H1 (cell line): ENCODE data around the gene CELF2. TPM values are rescaled to one million over a fixed set of nuclear protein-coding genes. Genes with fewer than 3 reads are reported as not detected.

ENCODE experiments used
- CTCF ChIA-PET: fragments of 300-600 bp; sonication (Branson Sonifier 250); formaldehyde crosslinking; loops from one replicate; lab custom pipeline; 2021; ENCODE audit not compliant: partially characterized antibody; lab: Charles Lee
- POLR2A ChIA-PET: fragments of 300-600 bp; sonication (Branson Sonifier 250); formaldehyde crosslinking; loops from one replicate; lab custom pipeline; 2021; ENCODE audit warnings: inconsistent platforms; ENCODE audit not compliant: partially characterized antibody; lab: Charles Lee
- DNase-seq, 2 experiments: peaks; one replicate each; pipeline versions ENCODE4 v3.0.0 to v3.0.0-alpha.2; 2010 to 2022; ENCODE audit warnings: low spot score in 2 of 2, low read depth in 1 of 2, mixed read lengths in 1 of 2
- FAIRE-seq: peaks from 2 replicates; lab custom pipeline; 2011; peaks lifted over from hg19 to GRCh38; lab: Jason Lieb, UNC
- H2AFZ ChIP-seq: 2 replicates; pipeline ENCODE4 v1.8.1; 2012; ENCODE audit warnings: low read length, inconsistent platforms
- H2AK5ac ChIP-seq: 2 replicates; pipeline ENCODE4 v1.6.1; 2013; ENCODE audit warnings: low read depth, low read length
- H2BK120ac ChIP-seq: replicated peaks from 2 replicates; pipeline ENCODE3; 2013; ENCODE audit warnings: low read depth, low read length, inconsistent platforms
- H2BK12ac ChIP-seq: 2 replicates; pipeline ENCODE4 v1.6.1; 2013; ENCODE audit warnings: low read depth, low read length
- H2BK15ac ChIP-seq: 2 replicates; pipeline ENCODE4 v1.6.1; 2013; ENCODE audit warnings: low read length
- H2BK20ac ChIP-seq: 2 replicates; pipeline ENCODE4 v1.6.1; 2013; ENCODE audit warnings: low read length
- H2BK5ac ChIP-seq: 2 replicates; pipeline ENCODE4 v1.6.1; 2013; ENCODE audit warnings: low read depth, low read length
- H3K14ac ChIP-seq: 2 replicates; pipeline ENCODE4 v1.6.1; 2013; ENCODE audit warnings: inconsistent platforms; ENCODE audit not compliant: insufficient read length
- H3K18ac ChIP-seq: 2 replicates; pipeline ENCODE4 v1.6.1; 2013; ENCODE audit warnings: low read length; ENCODE audit errors: extremely low read depth
- H3K23ac ChIP-seq: 2 replicates; pipeline ENCODE4 v1.6.1; 2013; ENCODE audit warnings: inconsistent platforms; ENCODE audit not compliant: insufficient read length
- H3K23me2 ChIP-seq: 2 replicates; pipeline ENCODE4 v1.6.1; 2013; ENCODE audit warnings: low read depth, low read length
- H3K27ac ChIP-seq: 2 replicates; pipeline ENCODE4 v1.6.1; 2011; ENCODE audit warnings: low read depth, low read length, inconsistent platforms
- H3K27me3 ChIP-seq, 4 experiments: replicated peaks in 1 of 4; 1 replicate in 1 of 4; 2 replicates in 3 of 4; pipeline versions ENCODE4 v1.6.1 to v1.8.1; 2011 to 2013; ENCODE audit warnings: low read length in 3 of 4, mild to moderate bottlenecking in 3 of 4, inconsistent platforms in 2 of 4, mixed read lengths in 2 of 4, moderate library complexity in 1 of 4; ENCODE audit not compliant: control insufficient read depth in 3 of 4, insufficient read depth in 3 of 4; ENCODE audit errors: extremely low read depth in 1 of 4
- H3K36me3 ChIP-seq, 4 experiments: 2 replicates each; pipeline versions ENCODE4 v1.6.1 to v1.8.1; 2011 to 2013; ENCODE audit warnings: mild to moderate bottlenecking in 4 of 4, low read length in 3 of 4, moderate library complexity in 2 of 4, control low read depth in 1 of 4, inconsistent platforms in 1 of 4; ENCODE audit not compliant: insufficient read depth in 4 of 4, control insufficient read depth in 2 of 4
- H3K4ac ChIP-seq: replicated peaks from 2 replicates; pipeline ENCODE3; 2013; ENCODE audit warnings: low read length, low read depth, mixed read lengths, inconsistent platforms; ENCODE audit not compliant: insufficient read length
- H3K4me1 ChIP-seq, 4 experiments: replicated peaks in 1 of 4; 1 replicate in 1 of 4; 2 replicates in 3 of 4; pipeline versions ENCODE4 v1.6.1 to v1.8.1; 2011 to 2013; ENCODE audit warnings: low read length in 3 of 4, inconsistent platforms in 2 of 4, mixed read lengths in 1 of 4; ENCODE audit not compliant: insufficient read depth in 4 of 4, control insufficient read depth in 3 of 4
- H3K4me2 ChIP-seq, 2 experiments: 2 replicates each; pipeline versions ENCODE4 v1.6.1 to v1.8.1; 2011 to 2013; ENCODE audit warnings: low read depth in 2 of 2, low read length in 2 of 2, control low read depth in 1 of 2, inconsistent platforms in 1 of 2, mild to moderate bottlenecking in 1 of 2; ENCODE audit not compliant: insufficient read depth in 1 of 2
- H3K4me3 ChIP-seq, 4 experiments: fragments of 200-600, 300-600 bp in 1 of 4; sonication (generic), shearing (Covaris generic), sonication (Bioruptor Twin) in 1 of 4; 2 replicates each; pipeline versions ENCODE4 v1.5.1 to v1.8.1; 2011 to 2016; ENCODE audit warnings: low read length in 4 of 4, low read depth in 3 of 4, control low read depth in 2 of 4, inconsistent platforms in 2 of 4, mild to moderate bottlenecking in 2 of 4, mixed read lengths in 1 of 4, moderate library complexity in 1 of 4; ENCODE audit not compliant: insufficient read depth in 2 of 4; ENCODE audit errors: extremely low read depth in 1 of 4
- H3K56ac ChIP-seq: replicated peaks from 2 replicates; pipeline ENCODE3; 2013; ENCODE audit warnings: low read depth, mild to moderate bottlenecking, mixed read lengths, low read length, inconsistent platforms; ENCODE audit not compliant: insufficient read length
- H3K79me1 ChIP-seq: 2 replicates; pipeline ENCODE4 v1.6.1; 2013; ENCODE audit warnings: low read depth, low read length, control low read depth
- H3K79me2 ChIP-seq, 2 experiments: 2 replicates each; pipeline versions ENCODE4 v1.6.1 to v1.8.1; 2012 to 2013; ENCODE audit warnings: low read length in 2 of 2, mild to moderate bottlenecking in 2 of 2, inconsistent platforms in 1 of 2; ENCODE audit not compliant: insufficient read depth in 2 of 2, control insufficient read depth in 1 of 2
- H3K9ac ChIP-seq, 4 experiments: replicated peaks in 1 of 4; 1 replicate in 1 of 4; 2 replicates in 3 of 4; pipeline versions ENCODE4 v1.6.1 to v1.8.1; 2011 to 2013; ENCODE audit warnings: low read depth in 3 of 4, low read length in 3 of 4, control low read depth in 2 of 4, mild to moderate bottlenecking in 2 of 4, moderate library complexity in 2 of 4, inconsistent platforms in 1 of 4; ENCODE audit errors: extremely low read depth in 1 of 4
- H3K9me3 ChIP-seq, 2 experiments: 2 replicates each; pipeline versions ENCODE4 v1.6.1 to v1.8.1; 2012 to 2013; ENCODE audit warnings: mild to moderate bottlenecking in 2 of 2, moderate library complexity in 2 of 2, control low read depth in 1 of 2, inconsistent platforms in 1 of 2, low read depth in 1 of 2, low read length in 1 of 2, mixed read lengths in 1 of 2; ENCODE audit not compliant: insufficient read depth in 2 of 2
- H4K20me1 ChIP-seq, 2 experiments: replicated peaks in 1 of 2; 2 replicates each; pipeline versions ENCODE3 to v1.8.1; 2011 to 2013; ENCODE audit warnings: inconsistent platforms in 2 of 2, low read length in 2 of 2, mild to moderate bottlenecking in 1 of 2; ENCODE audit not compliant: insufficient read depth in 2 of 2, control insufficient read depth in 1 of 2
- H4K5ac ChIP-seq: 2 replicates; pipeline ENCODE4 v1.6.1; 2013; ENCODE audit warnings: low read length, low read depth, mixed read lengths, inconsistent platforms; ENCODE audit not compliant: insufficient read length
- H4K8ac ChIP-seq: 2 replicates; pipeline ENCODE4 v1.8.0; 2013; ENCODE audit warnings: mild to moderate bottlenecking, moderate library complexity, low read length, inconsistent platforms; ENCODE audit not compliant: insufficient read depth; ENCODE audit errors: extremely low read depth
- H4K91ac ChIP-seq: replicated peaks from 2 replicates; pipeline ENCODE3; 2013; ENCODE audit warnings: low read length, mixed read lengths, inconsistent platforms; ENCODE audit not compliant: insufficient read length
- BCL11A ChIP-seq, 2 experiments: IDR thresholded peaks; one replicate each; pipeline ENCODE4 v1.6.1; 2011; ENCODE audit warnings: low read depth in 2 of 2, low read length in 2 of 2, mild to moderate bottlenecking in 2 of 2
- CHD2 ChIP-seq: IDR thresholded peaks from 2 replicates; pipeline ENCODE4 v1.6.1; 2012; ENCODE audit warnings: low read length, improper control_type of control experiment
- CREB1 ChIP-seq: IDR thresholded peaks from 2 replicates; pipeline ENCODE4 v1.6.1; 2012; ENCODE audit warnings: inconsistent platforms
- EGR1 ChIP-seq: IDR thresholded peaks from 2 replicates; pipeline ENCODE4 v1.6.1; 2011; ENCODE audit warnings: low read depth, low read length, borderline replicate concordance
- HDAC6 ChIP-seq: IDR thresholded peaks from one replicate; pipeline ENCODE4 v1.7.1; 2012; ENCODE audit warnings: low read depth, mild to moderate bottlenecking, inconsistent platforms, low read length, moderate library complexity
- KDM1A ChIP-seq: fragments of 200-600, 300-600 bp; sonication (generic); IDR thresholded peaks from 2 replicates; pipeline ENCODE4 v1.7.1; 2016; ENCODE audit warnings: mild to moderate bottlenecking, low read length, borderline replicate concordance
- RNF2 ChIP-seq: fragments of 200-900, 300-1000 bp; sonication (generic); IDR thresholded peaks from 2 replicates; pipeline ENCODE4 v1.7.1; 2016; ENCODE audit warnings: borderline replicate concordance, low read depth, mild to moderate bottlenecking, antibody characterized with exemption, low read length; ENCODE audit not compliant: poor library complexity, severe bottlenecking; ENCODE audit errors: missing control alignments
- SIRT6 ChIP-seq: IDR thresholded peaks from one replicate; pipeline ENCODE4 v1.7.1; 2012; ENCODE audit warnings: low read length, inconsistent platforms
- SUZ12 ChIP-seq: fragments of 200-600 bp; sonication (generic); IDR thresholded peaks from 2 replicates; pipeline ENCODE4 v1.6.1; 2012; ENCODE audit warnings: mild to moderate bottlenecking, inconsistent platforms, low read length, moderate library complexity, mixed read lengths
- TAF7 ChIP-seq: optimal IDR thresholded peaks from 2 replicates; pipeline ENCODE3; 2011; ENCODE audit warnings: low read depth, mild to moderate bottlenecking, inconsistent platforms, low read length, moderate library complexity, borderline replicate concordance
- TCF12 ChIP-seq: IDR thresholded peaks from 2 replicates; pipeline ENCODE4 v1.6.1; 2011; ENCODE audit warnings: low read depth, mild to moderate bottlenecking, low read length
- WGBS, 2 experiments: shearing (Covaris generic) in 1 of 2; methylation state at CpG; one replicate each; pipeline versions ENCODE4 v1.1.6 to v1.1.7; 2013 to 2015; ENCODE audit warnings: low lambda C conversion rate in 2 of 2, mixed read lengths in 2 of 2, inconsistent platforms in 1 of 2, low coverage in 1 of 2, missing lambda C conversion rate in 1 of 2; ENCODE audit not compliant: insufficient replicate concordance in 2 of 2, insufficient coverage in 1 of 2, insufficient read length in 1 of 2; ENCODE audit errors: extremely low coverage in 1 of 2, missing lambda C conversion rate in 1 of 2; 5-methylcytosine and 5-hydroxymethylcytosine counted together
- polyA plus RNA-seq, 7 experiments: library from polyadenylated mRNA; depleted of rRNA in 3 of 7; stranded (reverse) in 5 of 7; unstranded in 2 of 7; fragments of >200 nt in 5 of 7; fragments of 200-250 nt in 2 of 7; gene quantifications; 1 replicate in 5 of 7; 2 replicates in 1 of 7; 4 replicates in 1 of 7; pipeline versions ENCODE4 v1.2.1 to v1.2.3, GENCODE V29; 2011 to 2013; ENCODE audit warnings: missing spikeins in 2 of 7, mixed read lengths in 2 of 7
- total RNA-seq: library from RNA; stranded (reverse); fragmentation: NEBNext Ultra II Directional; extraction: Animal tissue kit (Norgen Biotek cat#: 25700); gene quantifications from 2 replicates; pipeline ENCODE4 v1.2.1, GENCODE V29; 2021
- TF ChIP-seq, protein P1 (sequence below): IDR thresholded peaks from 2 replicates; pipeline ENCODE4 v1.6.1; 2011; ENCODE audit warnings: low read depth, mild to moderate bottlenecking, low read length; ENCODE audit not compliant: insufficient read depth

The CELF2 gene
- total and polyA plus RNA-seq, 2 of the 8 experiments (the other 6 are each of a cell fraction or from before 2014, with no cell fraction given) = 18.3 to 22.7 TPM

DNA sequence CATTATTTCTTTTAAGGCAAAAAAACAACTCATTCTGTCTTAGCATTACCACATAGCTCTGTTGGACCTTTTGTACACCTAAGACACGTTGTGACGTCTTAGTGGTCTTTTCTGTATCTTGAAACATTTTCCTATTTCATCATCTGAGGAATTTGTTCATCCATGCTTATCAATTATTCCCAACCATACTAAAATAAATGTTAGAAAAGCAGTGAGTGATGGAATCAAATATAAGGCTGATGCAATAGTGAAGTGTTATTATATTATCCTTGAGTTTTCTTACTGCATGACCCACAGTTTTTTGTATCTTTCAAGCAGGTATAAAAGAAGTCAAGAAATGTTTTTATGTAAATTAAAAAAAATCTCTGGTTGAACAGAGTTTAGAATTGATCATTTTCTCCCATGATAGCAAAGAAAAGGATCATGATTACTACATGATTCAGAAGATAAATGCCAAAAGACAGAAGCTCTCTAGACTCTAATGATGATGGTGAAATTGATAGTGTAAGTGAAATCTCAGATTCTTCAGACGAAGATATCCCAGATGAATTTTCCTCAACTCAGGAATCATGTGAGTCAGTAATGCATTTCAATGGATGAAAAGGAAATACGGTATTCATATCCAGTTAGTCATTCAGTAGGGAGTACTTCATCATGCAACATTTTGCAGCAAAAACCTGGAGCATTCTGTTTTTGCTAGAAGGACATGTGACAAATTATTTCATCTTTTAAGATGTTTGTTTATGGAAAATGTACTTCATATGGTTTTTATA is 51.4 kb downstream of the CELF2 start:
- no peak overlapping the region for H2BK12ac ChIP-seq
- no peak overlapping the region for H3K56ac ChIP-seq
- no peak overlapping the region for H3K18ac ChIP-seq
- 94% methylated on average over 4 of the region's 4 CpGs; no CpG with 5 or more reads in 1 of the 2 experiments for WGBS, 2 experiments
- H3K27ac ChIP-seq = no peak overlapping the region
- H3K14ac ChIP-seq = no peak overlapping the region
- 0 out of 4 replicates have a peak, but pooled peaks cover 0 to 10% of the 10 kb centered on the region in 2 experiments for H3K79me2 ChIP-seq
- H2BK20ac ChIP-seq = no peak overlapping the region
- H2BK5ac ChIP-seq = no peak overlapping the region
- H3K23me2 ChIP-seq = no peaks in the 10 kb centered on the region; the same call in 1 of the 2 replicates
- H4K20me1 ChIP-seq = peaks cover 0 to 3% of the 10 kb centered on the region in 2 experiments
- no peak overlapping the region for H3K9ac ChIP-seq
- no peaks in the 10 kb centered on the region for H3K79me1 ChIP-seq
- H2BK15ac ChIP-seq = no peak overlapping the region
- no peak overlapping the region for H3K23ac ChIP-seq
- DNase-seq (no peak), FAIRE-seq (no peak)
- no peaks in the 10 kb centered on the region for H3K9me3 ChIP-seq
- H3K27me3 ChIP-seq = no peaks in the 10 kb centered on the region
- no peaks in the 10 kb centered on the region for H3K36me3 ChIP-seq
- no peak overlapping the region for H4K5ac ChIP-seq
- CTCF ChIA-PET = interaction anchor here (2.0 kb wide), 1 partner anchor 26 kb away, joined by 5 read pairs; no protein-coding TSS in a partner anchor
- no peak overlapping the region for H2AK5ac ChIP-seq
- H3K4me2 ChIP-seq = no peak overlapping the region
- H2AFZ ChIP-seq = no peak overlapping the region
- no peak overlapping the region for H4K8ac ChIP-seq
- no peak overlapping the region for H3K4me3 ChIP-seq
- no peak overlapping the region for H3K4ac ChIP-seq
- POLR2A ChIA-PET = no interaction called here
- no peaks in the 10 kb centered on the region for H3K4me1 ChIP-seq
- no peak overlapping the region for H4K91ac ChIP-seq
- H2BK120ac ChIP-seq = no peak overlapping the region
- TF ChIP-seq RNF2 (no peak), TAF7 (no peak), EGR1 (no peak), SIRT6 (no peak), BCL11A (IDR thresholded peaks at IDR 0.05; ENCODE audit: low read depth in 2 of 2, low read length in 2 of 2) (no peak), CHD2 (no peak), KDM1A (no peak), SUZ12 (no peak), CREB1 (no peak), TCF12 (no peak), HDAC6 (no peak)
- TF ChIP-seq, protein P1, sequence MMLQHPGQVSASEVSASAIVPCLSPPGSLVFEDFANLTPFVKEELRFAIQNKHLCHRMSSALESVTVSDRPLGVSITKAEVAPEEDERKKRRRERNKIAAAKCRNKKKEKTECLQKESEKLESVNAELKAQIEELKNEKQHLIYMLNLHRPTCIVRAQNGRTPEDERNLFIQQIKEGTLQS = no peak
